GM23248 (cell line): ENCODE results near the gene LCTL.

Source experiments
- EZH2 ChIP-seq: fragments of 200-600 bp; sonication (generic); IDR thresholded peaks from 2 replicates; pipeline ENCODE4 v1.6.1; 2018; ENCODE audit warnings: antibody characterized with exemption, mild to moderate bottlenecking; ENCODE audit not compliant: insufficient read depth, poor library complexity, severe bottlenecking
- EZH2phosphoT487 ChIP-seq: fragments of 200-600 bp; sonication (generic); IDR thresholded peaks from 2 replicates; pipeline ENCODE4 v1.6.1; 2018; ENCODE audit warnings: antibody characterized with exemption, moderate library complexity, mild to moderate bottlenecking, low read depth; ENCODE audit not compliant: insufficient read depth

- TF ChIP-seq EZH2 (no peak), EZH2phosphoT487 (no peak)
These were observed 47.9 kb upstream of the LCTL start for GRCh38 chr15:66613743-66614142.
